Osteoblast (primary cell): ENCODE measurements around the gene RNFT2. TPM values are rescaled to one million over a fixed set of nuclear protein-coding genes. Genes with fewer than 3 reads are reported as not detected.

ENCODE experiments used
- DNase-seq: peaks from one replicate; pipeline ENCODE4 v3.0.0; 2011; ENCODE audit warnings: low spot score, mixed read lengths; ENCODE audit not compliant: insufficient read length; ENCODE audit errors: missing footprints
- H2AFZ ChIP-seq: 2 replicates; pipeline ENCODE4 v1.6.0; 2011; ENCODE audit warnings: mild to moderate bottlenecking, low read length
- H3K27ac ChIP-seq: 2 replicates; pipeline ENCODE4 v1.5.1; 2011; ENCODE audit warnings: mild to moderate bottlenecking, low read depth, low read length, moderate library complexity
- H3K27me3 ChIP-seq: 2 replicates; pipeline ENCODE4 v1.6.0; 2012; ENCODE audit warnings: mild to moderate bottlenecking, control low read depth, inconsistent platforms, low read length, moderate library complexity; ENCODE audit not compliant: insufficient read depth
- H3K36me3 ChIP-seq: 2 replicates; pipeline ENCODE4 v1.5.1; 2011; ENCODE audit warnings: mild to moderate bottlenecking, low read length, control low read depth, moderate library complexity; ENCODE audit not compliant: insufficient read depth
- H3K4me1 ChIP-seq: 2 replicates; pipeline ENCODE4 v1.5.1; 2011; ENCODE audit warnings: mild to moderate bottlenecking, low read length, control low read depth, moderate library complexity; ENCODE audit not compliant: insufficient read depth
- H3K4me2 ChIP-seq: 2 replicates; pipeline ENCODE4 v1.6.0; 2011; ENCODE audit warnings: mild to moderate bottlenecking, low read length; ENCODE audit not compliant: insufficient read depth
- H3K4me3 ChIP-seq: fragments of 200-600 bp; sonication (generic); 3 replicates; pipeline ENCODE4 v1.5.1; 2012; ENCODE audit warnings: mild to moderate bottlenecking, low read length, inconsistent platforms; ENCODE audit not compliant: insufficient read depth
- H3K79me2 ChIP-seq: 2 replicates; pipeline ENCODE4 v1.6.0; 2012; ENCODE audit warnings: mild to moderate bottlenecking, low read length, control low read depth, inconsistent platforms; ENCODE audit not compliant: insufficient read depth
- H3K9me3 ChIP-seq: 2 replicates; pipeline ENCODE4 v1.5.1; 2011; ENCODE audit warnings: low read depth, low read length, control low read depth
- H4K20me1 ChIP-seq: 2 replicates; pipeline ENCODE4 v1.6.0; 2012; ENCODE audit warnings: mild to moderate bottlenecking, low read length, control low read depth; ENCODE audit not compliant: insufficient read depth
- CTCF ChIP-seq: IDR thresholded peaks from 2 replicates; pipeline ENCODE4 v1.5.1; 2011; ENCODE audit warnings: mild to moderate bottlenecking, low read depth, low read length, moderate library complexity; ENCODE audit errors: extremely low read depth
- total RNA-seq: library from RNA; depleted of rRNA; stranded (reverse); fragments of >200 nt; gene quantifications from 2 replicates; pipeline ENCODE4 v1.2.3, GENCODE V29; 2012

The RNFT2 gene
- total RNA-seq, 1 donor: 3.3 TPM

DNA sequence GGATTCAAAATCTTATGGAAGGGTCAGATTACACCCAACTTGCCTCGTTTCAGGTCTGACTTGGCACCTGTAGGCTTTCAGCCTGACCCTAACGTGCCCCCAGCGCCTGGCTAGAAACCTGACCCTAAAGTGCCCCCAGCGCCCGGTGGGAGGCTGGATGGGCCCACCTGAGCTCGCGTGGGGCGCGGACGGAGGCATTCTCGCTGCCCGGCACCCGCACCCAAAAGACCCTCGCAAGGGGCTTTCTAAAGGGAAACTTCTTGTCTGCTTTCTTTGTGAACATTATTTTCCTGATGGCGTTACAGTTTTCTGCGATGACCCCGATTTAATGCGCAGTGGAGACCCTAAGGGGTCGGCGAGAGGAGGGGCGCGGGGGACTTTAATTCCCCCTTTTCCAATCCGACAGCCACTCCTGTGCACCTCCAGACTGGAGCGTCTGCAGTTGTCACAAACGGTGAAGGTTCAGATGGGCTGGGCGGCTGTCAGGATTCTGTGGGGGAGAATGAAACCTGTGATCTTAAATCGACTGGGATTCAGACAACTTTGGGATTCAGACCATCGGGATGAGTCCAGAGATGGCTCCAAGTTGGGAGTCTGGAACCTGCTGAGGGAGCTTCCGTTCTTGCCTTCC, 143.9 kb downstream of the RNFT2 start:
- H2AFZ ChIP-seq: no peak overlapping the region

GRCh38 chr12:116882742-116883141, 144.6 kb downstream of the RNFT2 start:
- Histone ChIP-seq H3K4me2 (peak overlapping the region; percentile 36), H3K79me2 (no peaks in the 10 kb centered on the region), H2AFZ (no peak overlapping the region), H3K4me1 (no peaks in the 10 kb centered on the region), H3K27me3 (peaks cover 50% of the 10 kb centered on the region), H3K9me3 (no peaks in the 10 kb centered on the region), H3K4me3 (no peak overlapping the region), H3K36me3 (no peaks in the 10 kb centered on the region), H4K20me1 (no peaks in the 10 kb centered on the region), H3K27ac (no peak overlapping the region)
- DNase-seq: peak; percentile 92
- peak; percentile 38 for TF ChIP-seq CTCF

More for the DNA sequence above, 143.9 kb downstream of the RNFT2 start:
- H3K36me3 ChIP-seq: no peaks in the 10 kb centered on the region
- no peak for DNase-seq
- no peak overlapping the region for H3K27ac ChIP-seq
- no peaks in the 10 kb centered on the region for H3K4me1 ChIP-seq
- H3K4me2 ChIP-seq: no peak overlapping the region
- H3K79me2 ChIP-seq: no peaks in the 10 kb centered on the region
- TF ChIP-seq CTCF: no peak
- peaks cover 56% of the 10 kb centered on the region for H3K27me3 ChIP-seq
- H4K20me1 ChIP-seq: no peaks in the 10 kb centered on the region
- H3K4me3 ChIP-seq: no peak overlapping the region
- no peaks in the 10 kb centered on the region for H3K9me3 ChIP-seq

DNA sequence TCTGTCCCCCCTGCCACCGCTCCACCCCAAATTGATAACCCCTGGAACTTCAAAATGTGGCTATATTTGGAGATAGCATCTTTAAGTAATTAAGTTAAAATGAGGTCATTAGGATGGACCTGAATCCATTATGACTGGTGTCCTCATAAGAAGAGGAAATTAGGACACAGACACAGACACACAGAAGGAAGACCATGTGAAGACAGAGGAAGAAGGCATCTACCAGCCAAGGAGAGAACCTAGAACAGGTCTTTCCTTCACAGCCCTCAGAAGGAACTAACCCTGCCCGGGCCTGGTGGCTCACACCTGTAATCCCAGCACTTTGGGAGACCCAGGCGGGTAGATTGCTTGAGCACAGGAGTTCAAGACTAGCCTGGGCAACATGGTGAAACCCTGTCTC, 146.8 kb downstream of the RNFT2 start:
- Histone ChIP-seq H3K27ac (no peak overlapping the region), H2AFZ (no peak overlapping the region), H3K9me3 (no peaks in the 10 kb centered on the region), H3K36me3 (no peaks in the 10 kb centered on the region), H4K20me1 (no peaks in the 10 kb centered on the region), H3K79me2 (no peaks in the 10 kb centered on the region), H3K4me3 (no peak overlapping the region), H3K4me1 (no peaks in the 10 kb centered on the region), H3K27me3 (peaks cover 31% of the 10 kb centered on the region), H3K4me2 (no peak overlapping the region)
- no peak for TF ChIP-seq CTCF
- no peak for DNase-seq

- no peaks in the 10 kb centered on the region for H3K36me3 ChIP-seq
- no peak overlapping the region for H2AFZ ChIP-seq
- H3K9me3 ChIP-seq: no peaks in the 10 kb centered on the region
- H3K27me3 ChIP-seq: peaks cover 25% of the 10 kb centered on the region
- H4K20me1 ChIP-seq: no peaks in the 10 kb centered on the region
- no peak for DNase-seq
- no peak overlapping the region for H3K27ac ChIP-seq
- no peak for TF ChIP-seq CTCF
- H3K4me3 ChIP-seq: no peak overlapping the region
- H3K4me1 ChIP-seq: no peaks in the 10 kb centered on the region
- H3K4me2 ChIP-seq: no peak overlapping the region
- H3K79me2 ChIP-seq: no peaks in the 10 kb centered on the region
Observed at GRCh38 chr12:116885491-116885890, 147.4 kb downstream of the RNFT2 start.
